ENCODE results near the gene UBAC2. TPM values are rescaled to one million over a fixed set of nuclear protein-coding genes. Genes with fewer than 3 reads are reported as not detected.

Gene UBAC2, protein sequence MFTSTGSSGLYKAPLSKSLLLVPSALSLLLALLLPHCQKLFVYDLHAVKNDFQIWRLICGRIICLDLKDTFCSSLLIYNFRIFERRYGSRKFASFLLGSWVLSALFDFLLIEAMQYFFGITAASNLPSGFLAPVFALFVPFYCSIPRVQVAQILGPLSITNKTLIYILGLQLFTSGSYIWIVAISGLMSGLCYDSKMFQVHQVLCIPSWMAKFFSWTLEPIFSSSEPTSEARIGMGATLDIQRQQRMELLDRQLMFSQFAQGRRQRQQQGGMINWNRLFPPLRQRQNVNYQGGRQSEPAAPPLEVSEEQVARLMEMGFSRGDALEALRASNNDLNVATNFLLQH
- total RNA-seq = 16.4 and 20.3 TPM in 2 replicates

DNA sequence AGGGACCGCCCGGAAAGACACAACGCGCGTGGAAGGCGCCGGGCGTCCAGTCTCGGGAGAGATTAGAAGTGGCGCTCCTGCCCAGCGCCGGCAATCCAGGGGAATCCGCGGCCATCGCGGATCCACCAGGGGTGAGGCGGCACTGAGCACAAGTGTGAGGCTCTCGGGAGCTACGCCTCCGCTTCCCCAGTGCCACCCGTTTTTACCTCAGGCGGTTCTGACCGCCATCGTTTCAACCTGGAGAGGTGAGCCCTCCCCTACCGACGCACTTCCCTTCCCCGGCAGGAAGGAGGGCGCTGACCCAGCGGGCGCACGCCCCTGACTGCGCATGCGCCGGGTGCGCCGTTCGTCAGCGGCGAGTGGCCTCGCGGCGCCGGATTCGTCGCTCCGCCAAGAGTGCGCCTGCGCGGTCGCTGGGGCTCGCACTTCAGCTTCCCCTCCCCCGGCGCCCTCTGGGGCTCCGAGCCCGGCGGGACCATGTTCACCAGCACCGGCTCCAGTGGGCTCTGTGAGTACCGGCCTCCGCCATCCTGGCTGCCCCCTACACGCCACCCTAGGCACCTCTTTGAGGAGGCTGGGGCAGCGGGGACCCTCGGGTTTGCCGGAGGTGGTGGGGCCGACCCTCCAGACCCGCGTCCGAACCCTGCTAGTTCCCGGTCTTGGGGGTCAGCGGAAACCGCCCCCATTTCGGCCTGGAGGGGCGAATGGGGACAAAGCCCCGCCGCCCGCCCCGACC is at the start of gene UBAC2:
UBAC2 (plus strand) TSS at position 423 of the 736 bp plus-strand sequence; CDS start at position 478, 55 bp downstream.

DNA sequence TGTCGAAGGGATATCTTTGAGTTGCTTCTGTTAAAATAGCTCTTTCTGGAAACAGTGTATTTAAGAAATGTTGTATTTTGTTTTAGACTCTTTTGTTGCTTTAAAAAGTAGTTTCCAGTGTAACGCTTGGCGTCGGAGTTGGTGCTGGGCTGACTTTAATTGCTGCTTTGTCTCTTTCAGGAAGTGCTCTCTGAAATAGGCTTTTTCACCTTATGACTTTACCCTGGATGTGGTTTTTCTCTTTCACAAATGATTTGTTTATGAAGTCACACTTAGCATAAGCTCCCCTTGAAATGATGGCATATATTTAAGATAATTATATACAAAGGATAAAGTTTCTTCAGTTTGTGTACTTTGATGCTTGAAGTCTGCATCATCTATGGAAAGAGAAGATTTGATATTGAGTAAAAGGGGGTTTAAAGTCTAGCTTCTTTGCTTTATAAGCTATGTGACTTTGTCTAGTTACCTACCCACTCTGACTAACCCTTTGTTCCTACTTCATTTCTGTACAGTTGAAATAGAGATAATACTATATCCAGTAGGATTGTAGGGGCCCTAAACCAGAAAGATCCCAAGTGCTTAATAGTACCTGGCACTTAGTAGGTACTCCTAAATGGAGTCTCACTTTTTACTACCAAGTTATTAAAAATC is 57.7 kb downstream of the UBAC2 start, which contains the start of gene GPR18:
GPR18 (minus strand) TSS at position 170 of the 651 bp plus-strand sequence. CDS start 2,507 bp downstream, outside the sequence.

DNA sequence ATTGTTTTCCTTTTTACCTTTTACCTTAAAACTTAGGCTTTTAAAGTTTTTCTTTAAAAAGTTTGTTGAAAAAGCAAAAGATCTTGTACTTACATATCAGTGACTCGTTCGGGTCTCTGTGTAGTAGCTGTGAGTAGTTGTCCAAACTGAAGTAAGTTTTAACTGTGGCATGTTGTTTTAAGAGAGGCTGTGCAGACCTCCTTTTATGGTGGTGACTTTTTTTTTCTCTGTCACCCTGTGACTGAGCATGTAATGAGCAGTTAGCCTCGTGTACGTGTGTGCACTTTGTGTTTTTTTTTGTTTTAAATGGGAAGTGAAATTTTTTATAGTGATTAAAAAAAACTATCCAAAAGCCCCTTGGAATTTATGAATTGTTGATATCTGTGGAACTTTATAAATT is 106.6 kb downstream of the UBAC2 start, which contains the start of gene GPR183:
GPR183 (minus strand) TSS at position 153 of the 400 bp plus-strand sequence. CDS start 11,254 bp downstream, outside the sequence.

Other genes with a start within 250 kb of the UBAC2 start
- gene DOCK9, start 222.8 kb upstream of the UBAC2 start, total RNA-seq = 9.4 and 10.6 TPM in 2 replicates
- not detected in 2 replicates for gene GPR18, start 57.5 kb downstream of the UBAC2 start, total RNA-seq
- not detected in 2 replicates for gene GPR183, start 106.5 kb downstream of the UBAC2 start, total RNA-seq

Data from bronchial smooth muscle cell (primary cell).